ENCODE data around the gene TTC7B. TPM values are rescaled to one million over a fixed set of nuclear protein-coding genes. Genes with fewer than 3 reads are reported as not detected.

The TTC7B gene
- total RNA-seq, 1 experiment from 2014 or later, result 40.9 TPM

- CTCF ChIA-PET, result no interaction called here
- Histone ChIP-seq H3K9me3 (ENCODE audit: control insufficient read depth, insufficient read depth, low read depth, low read length) (no peaks in the 10 kb centered on the region), H3K4me1 (ENCODE audit: control insufficient read depth, insufficient read depth, low read length) (no peaks in the 10 kb centered on the region), H3K27me3 (ENCODE audit: control insufficient read depth, insufficient read depth, low read length) (no peaks in the 10 kb centered on the region), H3K4me3 (ENCODE audit: low read depth in 2 of 2, low read length in 2 of 2) (no peak overlapping the region), H3K36me3 (ENCODE audit: control insufficient read depth, insufficient read depth, low read length) (no peaks in the 10 kb centered on the region), H3K27ac (ENCODE audit: low read length) (no peak overlapping the region)
- in situ Hi-C loops (cut with HindIII; ENCODE audit: low pct_unique_long_range_greater_than_20kb, low sequenced_read_pairs), result no loop called here
- DNase-seq (ENCODE audit: low read depth, low spot score) (no peak), ATAC-seq (peak; percentile 37; the same call in 1 of the 2 replicates)
- POLR2A ChIA-PET, result no interaction called here
- no peak for TF ChIP-seq CTCF (IDR thresholded peaks at IDR 0.05)
- no peak for TF ChIP-seq SIN3A (IDR thresholded peaks at IDR 0.05; ENCODE audit: borderline replicate concordance, insufficient read depth, low read depth, low read length)
- TF ChIP-seq POLR2AphosphoS5 (IDR thresholded peaks at IDR 0.05; ENCODE audit: low read depth, low read length), result no peak
- TF ChIP-seq REST (IDR thresholded peaks at IDR 0.05; ENCODE audit: insufficient read depth in 1 of 2, low read depth in 2 of 2, low read length in 1 of 2), result no peak
- no peak for TF ChIP-seq TCF7L2 (IDR thresholded peaks at IDR 0.05; ENCODE audit: low read depth, low read length)
- no TSS peak for BruUV-seq (replicated peaks)
- intact Hi-C loops (cut with micrococcal nuclease; ENCODE audit: unreplicated experiment), result no loop called here
These were observed 281.2 kb downstream of the TTC7B start for GRCh38 chr14:90534838-90535555.

GRCh38 chr14:90534091-90534837 is 282.0 kb downstream of the TTC7B start:
- Histone ChIP-seq H3K4me3 (ENCODE audit: low read depth in 2 of 2, low read length in 2 of 2) (no peak overlapping the region), H3K9me3 (ENCODE audit: control insufficient read depth, insufficient read depth, low read depth, low read length) (no peaks in the 10 kb centered on the region), H3K27me3 (ENCODE audit: control insufficient read depth, insufficient read depth, low read length) (no peaks in the 10 kb centered on the region), H3K4me1 (ENCODE audit: control insufficient read depth, insufficient read depth, low read length) (no peaks in the 10 kb centered on the region), H3K27ac (ENCODE audit: low read length) (no peak overlapping the region), H3K36me3 (ENCODE audit: control insufficient read depth, insufficient read depth, low read length) (no peaks in the 10 kb centered on the region)
- in situ Hi-C loops (cut with HindIII; ENCODE audit: low pct_unique_long_range_greater_than_20kb, low sequenced_read_pairs) (no loop called here), intact Hi-C loops (cut with micrococcal nuclease; ENCODE audit: unreplicated experiment) (no loop called here)
- no peak for DNase-seq (ENCODE audit: low read depth, low spot score)
- CTCF ChIA-PET, result no interaction called here
- peak; percentile 39; the same call in 1 of the 2 replicates for ATAC-seq
- no peak for TF ChIP-seq CTCF (IDR thresholded peaks at IDR 0.05)
- TF ChIP-seq TCF7L2 (IDR thresholded peaks at IDR 0.05; ENCODE audit: low read depth, low read length), result no peak
- TF ChIP-seq REST (IDR thresholded peaks at IDR 0.05; ENCODE audit: insufficient read depth in 1 of 2, low read depth in 2 of 2, low read length in 1 of 2), result no peak
- TF ChIP-seq SIN3A (IDR thresholded peaks at IDR 0.05; ENCODE audit: borderline replicate concordance, insufficient read depth, low read depth, low read length), result no peak
- no peak for TF ChIP-seq POLR2AphosphoS5 (IDR thresholded peaks at IDR 0.05; ENCODE audit: low read depth, low read length)
- BruUV-seq (replicated peaks), result no TSS peak
- POLR2A ChIA-PET, result no interaction called here
